PC-3 (cell line): Measurements from ENCODE around the gene PLEKHO2. TPM values are rescaled to one million over a fixed set of nuclear protein-coding genes. Genes with fewer than 3 reads are reported as not detected.
A peak's percentile ranks its signal among the peaks of the same experiment; 100 is the strongest.
"Not testable (repeated sequence)": the region's sequence is repeated elsewhere in the genome, so short reads cannot be mapped to it uniquely, and the experiment has no call there.

Source experiments
- ATAC-seq: fragments of 200-7000 bp; cut with Tn5 transposase; 2 replicates; pipeline ENCODE4 v1.9.1; 2020; ENCODE audit warnings: mild to moderate bottlenecking, moderate library complexity
- Bru-seq: library from RNA; stranded (reverse); fragments of 400-500 nt; gene quantifications from one replicate; lab custom pipeline; 2021; lab: Mats Ljungman, UMichigan
- BruChase-seq, 2 experiments: library from RNA; stranded (reverse); fragments of 400-500 nt; gene quantifications; one replicate each; lab custom pipeline; 2021; lab: Mats Ljungman, UMichigan
- BruUV-seq: library from RNA; stranded (reverse); fragments of 400-500 nt; replicated peaks from 2 replicates; lab custom pipeline; 2021; lab: Mats Ljungman, UMichigan
- CTCF ChIA-PET: fragments of 300-600 bp; sonication (Branson Sonifier 250); formaldehyde crosslinking; loops from one replicate; lab custom pipeline; 2022; ENCODE audit warnings: antibody characterized with exemption; lab: Charles Lee
- POLR2A ChIA-PET: fragments of 300-600 bp; sonication (Branson Sonifier 250); formaldehyde crosslinking; loops from one replicate; lab custom pipeline; 2022; ENCODE audit warnings: antibody characterized with exemption; ENCODE audit not compliant: unreplicated experiment; lab: Charles Lee
- DNase-seq: peaks from one replicate; pipeline ENCODE4 v3.0.0-alpha.2; 2015
- H2AFZ ChIP-seq: fragments of 300-600 bp; sonication (generic); 2 replicates; pipeline ENCODE4 v1.6.0; 2016; ENCODE audit warnings: antibody characterized with exemption, low read length
- H3F3A ChIP-seq: fragments of 300-600 bp; sonication (generic); one replicate; pipeline ENCODE4 v1.6.0; 2017; ENCODE audit warnings: antibody characterized with exemption, low read length, control low read depth, mild to moderate bottlenecking; ENCODE audit not compliant: unreplicated experiment
- H3K27ac ChIP-seq: fragments of 300-600 bp; sonication (generic); 2 replicates; pipeline ENCODE4 v1.5.1; 2016; ENCODE audit warnings: mild to moderate bottlenecking, low read length
- H3K27me3 ChIP-seq: fragments of 300-600 bp; sonication (generic); 2 replicates; pipeline ENCODE4 v1.6.1; 2016; ENCODE audit warnings: low read length, mixed read lengths
- H3K36me3 ChIP-seq: fragments of 300-600 bp; sonication (generic); 2 replicates; pipeline ENCODE4 v1.6.1; 2016; ENCODE audit warnings: low read depth, mixed run types, low read length, mixed read lengths
- H3K4me1 ChIP-seq: fragments of 300-600 bp; sonication (generic); 2 replicates; pipeline ENCODE4 v1.5.1; 2016; ENCODE audit warnings: low read length; ENCODE audit not compliant: insufficient read depth
- H3K4me2 ChIP-seq: fragments of 300-600 bp; sonication (generic); 2 replicates; pipeline ENCODE4 v1.6.0; 2016; ENCODE audit warnings: low read length
- H3K4me3 ChIP-seq: fragments of 300-600 bp; sonication (generic); 2 replicates; pipeline ENCODE4 v1.5.1; 2016; ENCODE audit warnings: mild to moderate bottlenecking, low read length, mixed read lengths
- H3K79me2 ChIP-seq: fragments of 300-600 bp; sonication (generic); 2 replicates; pipeline ENCODE4 v1.6.1; 2017; ENCODE audit warnings: low read length, mixed read lengths
- H3K9ac ChIP-seq: fragments of 300-600 bp; sonication (generic); 2 replicates; pipeline ENCODE4 v1.6.0; 2016; ENCODE audit warnings: mild to moderate bottlenecking, low read length
- H3K9me2 ChIP-seq: fragments of 300-600 bp; sonication (generic); replicated peaks from 2 replicates; pipeline ENCODE4 v1.6.1; 2016; ENCODE audit warnings: mixed run types, low read length, mixed read lengths
- H3K9me3 ChIP-seq: fragments of 300-600 bp; sonication (generic); 2 replicates; pipeline ENCODE4 v1.6.1; 2016; ENCODE audit warnings: low read length, mixed read lengths
- H4K20me1 ChIP-seq: fragments of 300-600 bp; sonication (generic); 2 replicates; pipeline ENCODE4 v1.6.1; 2016; ENCODE audit warnings: low read length, mixed read lengths
- EZH2 ChIP-seq: fragments of 300-600 bp; sonication (generic); IDR thresholded peaks from one replicate; pipeline ENCODE4 v1.6.1; 2017; ENCODE audit warnings: antibody characterized with exemption, mild to moderate bottlenecking, low read length; ENCODE audit not compliant: unreplicated experiment
- EZH2phosphoT487 ChIP-seq: fragments of 300-600 bp; sonication (generic); IDR thresholded peaks from 2 replicates; pipeline ENCODE4 v1.6.1; 2018; ENCODE audit warnings: mild to moderate bottlenecking, antibody characterized with exemption, low read length, borderline replicate concordance
- intact Hi-C: fragments of 100-400 bp; cut with micrococcal nuclease; formaldehyde crosslinking; loops from 2 replicates; pipeline ENCODE4 v1.9.0; 2023
- long read RNA-seq: library from polyadenylated mRNA; unstranded; transcript quantifications from one replicate; pipeline ENCODE4 v2.0.0, GENCODE V29; 2021; ENCODE audit not compliant: unreplicated experiment
- total RNA-seq: library from RNA; depleted of rRNA; stranded (reverse); fragments of >200 nt; gene quantifications from 2 replicates; pipeline ENCODE4 v1.2.3, GENCODE V29; 2014; rRNA removed
- TF ChIP-seq, protein P1 (sequence below): fragments of 300-600 bp; sonication (generic); conservative IDR thresholded peaks from 2 replicates; pipeline ENCODE4 v1.5.1; 2017; ENCODE audit warnings: antibody characterized with exemption, low read depth, mild to moderate bottlenecking, low read length

The PLEKHO2 gene, protein sequence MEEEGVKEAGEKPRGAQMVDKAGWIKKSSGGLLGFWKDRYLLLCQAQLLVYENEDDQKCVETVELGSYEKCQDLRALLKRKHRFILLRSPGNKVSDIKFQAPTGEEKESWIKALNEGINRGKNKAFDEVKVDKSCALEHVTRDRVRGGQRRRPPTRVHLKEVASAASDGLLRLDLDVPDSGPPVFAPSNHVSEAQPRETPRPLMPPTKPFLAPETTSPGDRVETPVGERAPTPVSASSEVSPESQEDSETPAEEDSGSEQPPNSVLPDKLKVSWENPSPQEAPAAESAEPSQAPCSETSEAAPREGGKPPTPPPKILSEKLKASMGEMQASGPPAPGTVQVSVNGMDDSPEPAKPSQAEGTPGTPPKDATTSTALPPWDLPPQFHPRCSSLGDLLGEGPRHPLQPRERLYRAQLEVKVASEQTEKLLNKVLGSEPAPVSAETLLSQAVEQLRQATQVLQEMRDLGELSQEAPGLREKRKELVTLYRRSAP
- total RNA-seq (3.7 and 4.3 TPM in 2 replicates), Bru-seq, nascent RNA (percentile 54 among the genes with signal in this experiment), BruChase-seq, experiment 1, labeled RNA remaining after a 6-hour chase (percentile 66 among the genes with signal in this experiment), BruChase-seq, experiment 2, labeled RNA remaining after a 2-hour chase (percentile 71 among the genes with signal in this experiment)
- long read RNA-seq, partial matches to known transcripts = 0 of 3 reads
- long read RNA-seq, other reads (novel, unspliced or antisense) = 0 of 3 reads

DNA sequence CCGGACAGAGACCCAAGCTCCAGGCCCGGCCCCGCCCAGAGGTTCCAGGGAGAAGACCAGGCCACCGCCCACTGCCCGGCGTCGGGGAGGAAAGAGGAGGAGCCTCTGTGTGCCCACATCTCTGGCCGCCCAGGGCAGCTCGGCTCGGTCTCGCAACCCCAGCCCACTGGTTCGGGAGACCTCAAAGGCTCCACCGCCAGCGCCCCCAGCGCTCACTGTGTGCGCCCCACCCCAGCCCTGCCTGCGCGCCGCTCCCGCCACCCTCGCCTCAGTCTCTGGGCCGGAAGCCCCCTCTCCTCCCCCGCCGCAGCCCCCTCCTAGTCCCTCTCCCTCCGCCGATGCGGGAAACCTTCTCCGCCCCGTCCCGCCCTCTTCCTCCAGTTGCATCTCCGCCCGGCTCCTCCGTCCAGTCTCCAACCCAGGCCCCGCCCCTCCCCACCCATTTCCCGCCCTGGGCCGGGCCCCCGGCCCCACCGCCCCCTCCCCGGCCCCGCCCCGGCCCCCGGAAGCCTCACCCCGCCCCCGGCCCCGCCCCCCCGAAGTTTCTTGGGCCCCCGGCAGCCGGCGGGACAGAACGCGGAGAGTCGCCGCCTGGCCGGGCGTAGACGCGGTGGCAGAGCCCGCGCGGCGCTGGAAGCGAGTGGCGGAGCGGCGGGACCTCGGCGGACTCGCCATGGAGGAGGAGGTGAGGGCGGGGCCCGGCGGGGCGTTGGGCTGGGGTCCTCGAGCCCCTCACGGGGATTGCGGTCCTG, at the start of gene PLEKHO2:
Gene PLEKHO2, plus strand, starts transcription at position 572 of the 752 bp plus-strand sequence. Its CDS starts 102 bp downstream, at position 674.
- no peaks in the 10 kb centered on the region for H4K20me1 ChIP-seq
- peak within 1 kb of the TSS; percentile 85 for H3K4me3 ChIP-seq
- no peaks in the 10 kb centered on the region for H3K27me3 ChIP-seq
- peak within 1 kb of the TSS; percentile 69 for H3K9ac ChIP-seq
- no TSS peak for BruUV-seq
- peaks cover 13% of the 10 kb centered on the region; the same call in 1 of the 2 replicates for H3K4me1 ChIP-seq
- H3F3A ChIP-seq = no peaks in the 10 kb centered on the region
- peak within 1 kb of the TSS; percentile 93 for H3K4me2 ChIP-seq
- ATAC-seq = peak; percentile 94
- intact Hi-C loops = no loop called here
- H3K9me2 ChIP-seq = no peaks in the 10 kb centered on the region
- peak; percentile 82 for DNase-seq
- ChIA-PET POLR2A (interaction anchor here (0.5 to 0.6 kb wide), 2 partner anchors 140 to 691 kb away, joined by 3 read pairs; no protein-coding TSS in a partner anchor), CTCF (no interaction called here)
- H3K36me3 ChIP-seq = no peaks in the 10 kb centered on the region
- no peaks in the 10 kb centered on the region for H3K9me3 ChIP-seq
- no peaks in the 10 kb centered on the region; the same call in 1 of the 2 replicates for H3K79me2 ChIP-seq
- no peak within 1 kb of the TSS for H3K27ac ChIP-seq
- TF ChIP-seq, protein P1, sequence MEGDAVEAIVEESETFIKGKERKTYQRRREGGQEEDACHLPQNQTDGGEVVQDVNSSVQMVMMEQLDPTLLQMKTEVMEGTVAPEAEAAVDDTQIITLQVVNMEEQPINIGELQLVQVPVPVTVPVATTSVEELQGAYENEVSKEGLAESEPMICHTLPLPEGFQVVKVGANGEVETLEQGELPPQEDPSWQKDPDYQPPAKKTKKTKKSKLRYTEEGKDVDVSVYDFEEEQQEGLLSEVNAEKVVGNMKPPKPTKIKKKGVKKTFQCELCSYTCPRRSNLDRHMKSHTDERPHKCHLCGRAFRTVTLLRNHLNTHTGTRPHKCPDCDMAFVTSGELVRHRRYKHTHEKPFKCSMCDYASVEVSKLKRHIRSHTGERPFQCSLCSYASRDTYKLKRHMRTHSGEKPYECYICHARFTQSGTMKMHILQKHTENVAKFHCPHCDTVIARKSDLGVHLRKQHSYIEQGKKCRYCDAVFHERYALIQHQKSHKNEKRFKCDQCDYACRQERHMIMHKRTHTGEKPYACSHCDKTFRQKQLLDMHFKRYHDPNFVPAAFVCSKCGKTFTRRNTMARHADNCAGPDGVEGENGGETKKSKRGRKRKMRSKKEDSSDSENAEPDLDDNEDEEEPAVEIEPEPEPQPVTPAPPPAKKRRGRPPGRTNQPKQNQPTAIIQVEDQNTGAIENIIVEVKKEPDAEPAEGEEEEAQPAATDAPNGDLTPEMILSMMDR = no peak
- no peak for TF ChIP-seq EZH2
- no peak for TF ChIP-seq EZH2phosphoT487
- peak within 1 kb of the TSS; percentile 86 for H2AFZ ChIP-seq

DNA sequence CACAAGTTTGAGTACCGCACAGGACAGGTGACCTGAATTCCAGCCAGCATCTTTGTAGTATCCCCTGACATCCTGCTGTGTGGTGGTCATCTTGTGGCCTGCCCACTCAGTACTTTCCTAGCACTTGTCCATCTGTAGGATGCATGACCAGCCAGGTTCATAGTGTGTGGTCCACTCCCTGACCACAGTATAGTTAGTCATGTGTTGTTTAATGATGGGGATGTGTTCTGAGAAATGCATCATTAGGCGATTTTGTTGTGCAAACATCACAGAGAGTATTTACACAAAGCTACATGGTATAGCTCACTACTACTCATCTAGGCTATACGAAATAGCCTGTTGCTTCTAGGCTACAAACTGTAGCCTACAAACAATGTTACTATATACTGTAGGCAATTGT, 49.4 kb upstream of the PLEKHO2 start:
- BruUV-seq = no TSS peak
- TF ChIP-seq EZH2phosphoT487 (no peak), EZH2 (no peak)
- TF ChIP-seq, protein P1 = no peak
- Histone ChIP-seq H3K9ac (no peak overlapping the region), H3K9me3 (no peaks in the 10 kb centered on the region), H3F3A (no peaks in the 10 kb centered on the region), H3K36me3 (no peaks in the 10 kb centered on the region), H2AFZ (no peak overlapping the region), H3K4me2 (no peak overlapping the region), H3K4me3 (no peak overlapping the region), H3K27me3 (no peaks in the 10 kb centered on the region), H4K20me1 (no peaks in the 10 kb centered on the region), H3K9me2 (no peaks in the 10 kb centered on the region), H3K79me2 (no peaks in the 10 kb centered on the region), H3K4me1 (no peaks in the 10 kb centered on the region), H3K27ac (no peak overlapping the region)
- ATAC-seq (peak; percentile 90), DNase-seq (peak; percentile 44)
- intact Hi-C loops = no loop called here
- CTCF ChIA-PET = no interaction called here
- POLR2A ChIA-PET = no interaction called here

DNA sequence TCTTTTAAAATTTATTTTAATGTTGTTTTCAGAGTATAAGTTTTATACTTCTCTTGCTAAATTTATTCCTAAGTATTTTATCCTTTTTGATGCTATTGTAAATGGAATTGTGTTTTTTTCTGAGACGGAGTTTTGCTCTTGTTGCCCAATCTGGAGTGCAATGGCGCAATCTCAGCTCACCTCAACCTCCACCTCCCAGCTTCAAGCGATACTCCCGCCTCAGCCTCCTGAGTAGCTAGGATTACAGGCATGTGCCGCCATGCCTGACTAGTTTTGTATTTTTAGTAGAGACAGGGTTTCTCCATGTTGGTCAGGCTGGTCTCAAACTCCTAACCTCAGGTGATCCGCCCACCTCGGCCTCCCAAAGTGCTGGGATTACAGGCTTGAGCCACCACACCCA, 46.4 kb upstream of the PLEKHO2 start:
- BruUV-seq, H3K4me1 ChIP-seq, POLR2A ChIA-PET: not testable (repeated sequence)

DNA sequence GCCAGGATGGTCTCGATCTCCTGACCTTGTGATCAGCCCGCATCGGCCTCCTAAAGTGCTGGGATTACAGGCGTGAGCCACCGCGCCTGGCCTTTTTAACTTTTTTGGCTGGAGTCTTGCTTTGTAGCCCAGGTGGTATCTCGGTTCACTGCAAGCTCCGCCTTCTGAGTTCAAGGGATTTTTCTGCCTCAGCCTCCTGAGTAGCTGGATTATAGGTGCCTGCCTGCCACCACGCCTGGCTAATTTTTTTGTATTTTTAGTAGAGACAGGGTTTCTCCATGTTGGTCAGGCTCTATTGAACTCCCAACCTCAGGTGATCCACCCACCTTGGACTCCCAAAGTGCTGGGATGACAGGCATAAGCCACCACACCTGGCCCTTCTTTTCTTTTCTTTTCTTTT, 45.8 kb upstream of the PLEKHO2 start:
- H3K4me1 ChIP-seq, H3K9ac ChIP-seq, H3K36me3 ChIP-seq, H3K27ac ChIP-seq, H3K9me2 ChIP-seq, intact Hi-C loops, CTCF ChIA-PET, H3F3A ChIP-seq, DNase-seq, H2AFZ ChIP-seq, H3K4me2 ChIP-seq, ATAC-seq, POLR2A ChIA-PET, H3K27me3 ChIP-seq, H3K9me3 ChIP-seq, H3K79me2 ChIP-seq, H3K4me3 ChIP-seq, H4K20me1 ChIP-seq, BruUV-seq: not testable (repeated sequence)

More for the DNA sequence above, 46.4 kb upstream of the PLEKHO2 start:
- H3K79me2 ChIP-seq, H3K27me3 ChIP-seq, DNase-seq, H3K9me2 ChIP-seq, H2AFZ ChIP-seq, H3K4me2 ChIP-seq, H3K27ac ChIP-seq, intact Hi-C loops, H3K4me3 ChIP-seq, H3F3A ChIP-seq, ATAC-seq, H4K20me1 ChIP-seq, H3K9ac ChIP-seq, H3K36me3 ChIP-seq, CTCF ChIA-PET, H3K9me3 ChIP-seq: not testable (repeated sequence)
